Measurements from ENCODE around the gene CCL16.
"Not testable (repeated sequence)": the region's sequence is repeated elsewhere in the genome, so short reads cannot be mapped to it uniquely, and the experiment has no call there.

Gene CCL16

DNA sequence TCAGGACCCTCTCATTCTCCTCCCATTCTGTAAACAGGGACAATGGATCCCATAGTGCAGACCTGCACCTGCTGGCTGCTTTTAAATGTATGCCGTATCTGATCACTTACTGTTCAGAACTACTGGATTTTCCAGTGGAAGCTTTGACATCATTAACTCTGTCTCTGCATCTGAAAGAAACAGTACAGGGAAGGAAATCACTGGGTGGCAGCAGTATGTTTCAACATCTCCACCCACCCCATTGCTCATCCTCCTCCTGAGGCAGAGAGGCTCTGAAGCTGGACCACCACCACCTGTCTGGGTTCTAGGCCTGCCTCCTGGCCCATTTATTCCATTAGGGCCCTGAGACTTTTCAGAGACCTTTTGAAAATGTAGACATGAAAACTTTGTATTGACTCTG lies 17.5 kb upstream of the CCL16 start:
- H3K27me3 ChIP-seq (ENCODE audit: insufficient read depth, low read length, poor library complexity, severe bottlenecking) = no peaks in the 10 kb centered on the region
- H3K9me3 ChIP-seq (ENCODE audit: insufficient read depth, low read depth, low read length) = no peaks in the 10 kb centered on the region
- H3K79me2 ChIP-seq (ENCODE audit: insufficient read depth, low read length) = no peaks in the 10 kb centered on the region
- no peak overlapping the region for H3K4me3 ChIP-seq (ENCODE audit: low read length, poor library complexity, severe bottlenecking)
- H2AFZ ChIP-seq (ENCODE audit: low read length) = no peak overlapping the region
- H3K9me2 ChIP-seq (replicated peaks; ENCODE audit: low read depth, low read length) = no peaks in the 10 kb centered on the region
- H3K9ac ChIP-seq (ENCODE audit: low read depth, low read length, poor library complexity, severe bottlenecking) = no peak overlapping the region
- no peak for TF ChIP-seq EZH2phosphoT487 (IDR thresholded peaks at IDR 0.05; ENCODE audit: borderline replicate concordance)
- TF ChIP-seq CTCF (conservative IDR thresholded peaks at IDR 0.05; ENCODE audit: low read length) = no peak
- H3F3A ChIP-seq (ENCODE audit: low read depth) = no peaks in the 10 kb centered on the region
- no peaks in the 10 kb centered on the region for H3K4me1 ChIP-seq (ENCODE audit: insufficient read depth, low read length, poor library complexity, severe bottlenecking)
- H3K4me2 ChIP-seq (ENCODE audit: low read depth, low read length, poor library complexity, severe bottlenecking) = no peak overlapping the region
- H4K20me1 ChIP-seq (ENCODE audit: insufficient read depth, low read length, poor library complexity, severe bottlenecking) = no peaks in the 10 kb centered on the region
- H3K36me3 ChIP-seq (ENCODE audit: insufficient read depth, low read length) = no peaks in the 10 kb centered on the region

- Histone ChIP-seq H3K79me2 (ENCODE audit: insufficient read depth, low read length) (no peaks in the 10 kb centered on the region), H2AFZ (ENCODE audit: low read length) (no peak overlapping the region), H3K4me2 (ENCODE audit: low read depth, low read length, poor library complexity, severe bottlenecking) (no peak overlapping the region), H4K20me1 (ENCODE audit: insufficient read depth, low read length, poor library complexity, severe bottlenecking) (no peaks in the 10 kb centered on the region), H3K4me1 (ENCODE audit: insufficient read depth, low read length, poor library complexity, severe bottlenecking) (no peaks in the 10 kb centered on the region), H3F3A (ENCODE audit: low read depth) (no peaks in the 10 kb centered on the region), H3K36me3 (ENCODE audit: insufficient read depth, low read length) (no peaks in the 10 kb centered on the region), H3K9me2 (replicated peaks; ENCODE audit: low read depth, low read length) (no peaks in the 10 kb centered on the region), H3K4me3 (ENCODE audit: low read length, poor library complexity, severe bottlenecking) (no peak overlapping the region), H3K9ac (ENCODE audit: low read depth, low read length, poor library complexity, severe bottlenecking) (no peak overlapping the region), H3K9me3 (ENCODE audit: insufficient read depth, low read depth, low read length) (no peaks in the 10 kb centered on the region), H3K27me3 (ENCODE audit: insufficient read depth, low read length, poor library complexity, severe bottlenecking) (no peaks in the 10 kb centered on the region)
- no peak for TF ChIP-seq CTCF (conservative IDR thresholded peaks at IDR 0.05; ENCODE audit: low read length)
- TF ChIP-seq EZH2phosphoT487 (IDR thresholded peaks at IDR 0.05; ENCODE audit: borderline replicate concordance) = no peak
Measured at GRCh38 chr17:35998018-35998545, 16.8 kb upstream of the CCL16 start.

DNA sequence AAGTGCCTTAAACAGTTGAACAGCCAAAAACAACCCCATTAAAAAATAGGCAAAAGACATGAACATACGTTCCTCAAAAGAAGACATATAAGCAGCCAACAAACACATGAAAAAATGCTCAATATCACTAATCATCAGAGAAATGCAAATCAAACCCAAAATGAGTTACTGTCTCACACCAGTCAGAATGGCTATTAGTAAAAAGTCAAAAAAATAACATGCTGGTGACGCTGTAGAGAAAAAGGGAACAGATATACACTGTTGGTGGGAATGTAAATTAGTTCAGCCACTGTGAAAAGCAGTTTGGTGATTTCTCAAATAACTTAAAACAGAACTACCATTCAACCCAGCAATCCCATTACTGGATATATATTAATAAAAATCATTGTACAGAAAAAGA lies 14.0 kb upstream of the CCL16 start:
- not testable (repeated sequence) for H3K79me2 ChIP-seq (ENCODE audit: insufficient read depth, low read length); H3K4me2 ChIP-seq (ENCODE audit: low read depth, low read length, poor library complexity, severe bottlenecking); H2AFZ ChIP-seq (ENCODE audit: low read length); H3K9me2 ChIP-seq (replicated peaks; ENCODE audit: low read depth, low read length); H3F3A ChIP-seq (ENCODE audit: low read depth); H3K9me3 ChIP-seq (ENCODE audit: insufficient read depth, low read depth, low read length); H3K9ac ChIP-seq (ENCODE audit: low read depth, low read length, poor library complexity, severe bottlenecking); H3K27me3 ChIP-seq (ENCODE audit: insufficient read depth, low read length, poor library complexity, severe bottlenecking); H3K4me3 ChIP-seq (ENCODE audit: low read length, poor library complexity, severe bottlenecking); H4K20me1 ChIP-seq (ENCODE audit: insufficient read depth, low read length, poor library complexity, severe bottlenecking); H3K36me3 ChIP-seq (ENCODE audit: insufficient read depth, low read length); H3K4me1 ChIP-seq (ENCODE audit: insufficient read depth, low read length, poor library complexity, severe bottlenecking)

DNA sequence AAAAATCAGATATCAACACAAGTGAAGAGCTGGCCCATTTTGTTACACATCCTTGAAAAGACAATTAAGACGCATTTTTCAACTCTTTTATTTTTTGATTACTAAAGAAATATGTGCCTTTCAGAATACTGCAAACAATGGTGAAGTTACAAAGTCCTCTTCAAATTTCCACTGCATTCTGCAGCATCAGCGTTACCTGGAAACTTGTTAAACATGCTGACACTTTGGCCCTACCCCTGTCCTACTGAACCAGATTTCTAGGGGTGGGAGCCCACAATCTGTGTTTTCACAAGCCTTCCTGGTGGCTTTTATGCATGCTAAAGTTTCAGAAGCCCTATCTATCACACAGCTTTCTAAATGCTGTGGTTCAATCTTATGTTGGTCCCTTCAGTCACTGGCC lies 9.8 kb upstream of the CCL16 start:
- no peaks in the 10 kb centered on the region for H3F3A ChIP-seq (ENCODE audit: low read depth)
- no peak overlapping the region for H2AFZ ChIP-seq (ENCODE audit: low read length)
- no peaks in the 10 kb centered on the region for H3K9me2 ChIP-seq (replicated peaks; ENCODE audit: low read depth, low read length)
- no peaks in the 10 kb centered on the region for H3K36me3 ChIP-seq (ENCODE audit: insufficient read depth, low read length)
- no peaks in the 10 kb centered on the region for H4K20me1 ChIP-seq (ENCODE audit: insufficient read depth, low read length, poor library complexity, severe bottlenecking)
- H3K79me2 ChIP-seq (ENCODE audit: insufficient read depth, low read length) = no peaks in the 10 kb centered on the region
- H3K27me3 ChIP-seq (ENCODE audit: insufficient read depth, low read length, poor library complexity, severe bottlenecking) = no peaks in the 10 kb centered on the region
- H3K9ac ChIP-seq (ENCODE audit: low read depth, low read length, poor library complexity, severe bottlenecking) = no peak overlapping the region
- no peaks in the 10 kb centered on the region for H3K4me1 ChIP-seq (ENCODE audit: insufficient read depth, low read length, poor library complexity, severe bottlenecking)
- H3K4me3 ChIP-seq (ENCODE audit: low read length, poor library complexity, severe bottlenecking) = no peak overlapping the region
- H3K9me3 ChIP-seq (ENCODE audit: insufficient read depth, low read depth, low read length) = no peaks in the 10 kb centered on the region
- no peak for TF ChIP-seq EZH2phosphoT487 (IDR thresholded peaks at IDR 0.05; ENCODE audit: borderline replicate concordance)
- no peak for TF ChIP-seq CTCF (conservative IDR thresholded peaks at IDR 0.05; ENCODE audit: low read length)
- no peak overlapping the region for H3K4me2 ChIP-seq (ENCODE audit: low read depth, low read length, poor library complexity, severe bottlenecking)
